Stomach (tissue), 9 donors: ENCODE data around the gene COL18A1. TPM values are rescaled to one million over a fixed set of nuclear protein-coding genes. Genes with fewer than 3 reads are reported as not detected.

Experiments
- DNase-seq, 2 donors: peaks; one replicate each; pipeline versions ENCODE4 v3.0.0 to v3.0.0-alpha.2; 2013 to 2019
- H3K27ac ChIP-seq, 5 donors: fragments of 200-600 bp in 4 of 5; sonication (generic) in 4 of 5; one replicate each; pipeline ENCODE4 v1.5.1; 2013 to 2019; ENCODE audit warnings: mild to moderate bottlenecking in 1 of 5, moderate library complexity in 1 of 5
- H3K27me3 ChIP-seq, 3 donors: fragments of 200-600 bp; sonication (generic); one replicate each; pipeline ENCODE4 v1.5.1; 2017 to 2019; ENCODE audit warnings: mixed run types in 1 of 3
- H3K36me3 ChIP-seq, 4 donors: fragments of 200-600 bp; sonication (generic); 1 replicate in 3 of 4; 2 replicates in 1 of 4; pipeline ENCODE4 v1.5.1; 2016 to 2019
- H3K4me1 ChIP-seq, 4 donors: fragments of 200-600 bp; sonication (generic); one replicate each; pipeline ENCODE4 v1.5.1; 2016 to 2019
- H3K4me3 ChIP-seq, 4 donors: fragments of 200-600 bp; sonication (generic) in 3 of 4; one replicate each; pipeline ENCODE4 v1.5.1; 2016 to 2019; ENCODE audit warnings: mild to moderate bottlenecking in 1 of 4
- H3K9me3 ChIP-seq, 4 donors: fragments of 200-600 bp; sonication (generic); one replicate each; pipeline ENCODE4 v1.5.1; 2016 to 2019
- CTCF ChIP-seq, 7 experiments: fragments of 450-650 bp in 4 of 7; fragments of 200-600 bp in 3 of 7; sonication (generic) in 3 of 7; IDR thresholded peaks; one replicate each; pipeline ENCODE4 v1.5.1; 2016 to 2019; ENCODE audit warnings: antibody characterized with exemption in 7 of 7, control low read depth in 2 of 7, mild to moderate bottlenecking in 1 of 7
- EP300 ChIP-seq: sonication (generic); formaldehyde crosslinking; IDR thresholded peaks from one replicate; pipeline ENCODE4 v1.6.1; 2017; ENCODE audit warnings: antibody characterized with exemption
- POLR2A ChIP-seq, 4 donors: fragments of 450-650 bp; IDR thresholded peaks; one replicate each; pipeline ENCODE4 v1.6.1; 2016; ENCODE audit warnings: antibody characterized with exemption in 4 of 4, control low read depth in 2 of 4, mild to moderate bottlenecking in 1 of 4, moderate library complexity in 1 of 4
- POLR2AphosphoS5 ChIP-seq, 3 donors: sonication (generic); formaldehyde crosslinking; IDR thresholded peaks; one replicate each; pipeline ENCODE4 v1.6.1; 2016; ENCODE audit warnings: antibody characterized with exemption in 3 of 3
- WGBS, 5 donors: extraction: QIAGEN DNeasy Blood & Tissue Kit in 3 of 5; methylation state at CpG; one replicate each; pipeline versions ENCODE4 v1.1.5 to v1.1.7; 2013 to 2018; 5-methylcytosine and 5-hydroxymethylcytosine counted together
- intact Hi-C: fragments of 100-400 bp; cut with DNase I; formaldehyde crosslinking; loops from one replicate; pipeline ENCODE4 v1.15.1; 2023; ENCODE audit warnings: low total_unique reads
- polyA plus RNA-seq, 3 donors: library from polyadenylated mRNA; stranded (reverse); fragments of 200-250 nt; gene quantifications; one replicate each; pipeline ENCODE4 v1.2.3, GENCODE V29; 2013
- total RNA-seq, 5 donors: library from RNA; depleted of rRNA; stranded (reverse); fragments of >200 nt; gene quantifications; one replicate each; pipeline versions ENCODE4 v1.1.0 to v1.2.3, GENCODE V29; 2014 to 2016
- donor health status: healthy with polysubstance abuse.
- donor health status: Bipolar disorder and iron deficiency.
- donor health status: healthy.

Gene COL18A1
- total and polyA plus RNA-seq, 8 donors = 19.8 to 212 (median 34.6) TPM

DNA sequence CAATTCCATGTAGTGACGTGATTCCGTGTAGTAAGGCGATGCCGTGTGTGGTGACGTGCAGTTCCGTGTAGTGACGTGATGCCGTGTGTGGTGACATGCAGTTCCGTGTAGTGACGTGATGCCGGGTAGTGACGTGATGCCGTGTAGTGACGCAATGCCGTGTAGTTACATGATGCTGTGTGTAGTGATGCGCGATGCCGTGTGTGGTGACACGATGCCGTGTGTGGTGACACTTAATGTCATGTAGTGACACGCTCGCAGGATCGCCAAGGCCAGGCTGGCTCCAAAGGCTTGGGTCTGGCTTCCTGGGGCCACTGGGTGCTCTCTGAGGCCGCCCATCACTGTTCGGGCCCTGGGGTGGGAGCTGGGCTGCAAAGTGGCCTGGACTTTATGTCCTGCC, 14.2 kb downstream of the COL18A1 start:
- Histone ChIP-seq H3K4me1 (peaks cover 19 to 49% (median 20%) of the 10 kb centered on the region in 4 donors), H3K27me3 (no peaks in the 10 kb centered on the region), H3K9me3 (no peaks in the 10 kb centered on the region), H3K36me3 (no peaks in the 10 kb centered on the region), H3K4me3 (no peak overlapping the region), H3K27ac (peak overlapping the region in 1 of 5 donors; percentile 46)
- DNase-seq = no peak
- intact Hi-C loops = no loop called here
- TF ChIP-seq EP300 = no peak
- TF ChIP-seq POLR2A (IDR thresholded peaks at IDR 0.05) = no peak
- TF ChIP-seq POLR2AphosphoS5 (IDR thresholded peaks at IDR 0.05) = no peak
- no peak for TF ChIP-seq CTCF (IDR thresholded peaks at IDR 0.05)
- 95 to 98% (median 96%) methylated on average over 25 of the region's 25 CpGs for WGBS, 5 donors

GRCh38 chr21:45420061-45421041, 15.4 kb downstream of the COL18A1 start:
- H3K4me3 ChIP-seq = no peak overlapping the region
- DNase-seq = peak; percentile 65 to 74
- no peaks in the 10 kb centered on the region for H3K27me3 ChIP-seq
- peak overlapping the region in 3 of 5 donors; percentile 7 to 46 (median 16) for H3K27ac ChIP-seq
- 42 to 61% (median 48%) methylated on average over 24 to 36 of the region's 36 CpGs for WGBS, 5 donors
- intact Hi-C loops = no loop called here
- H3K9me3 ChIP-seq = no peaks in the 10 kb centered on the region
- H3K36me3 ChIP-seq = no peaks in the 10 kb centered on the region
- TF ChIP-seq EP300 (no peak), POLR2AphosphoS5 (IDR thresholded peaks at IDR 0.05) (no peak), POLR2A (IDR thresholded peaks at IDR 0.05) (no peak), CTCF (IDR thresholded peaks at IDR 0.05) (no peak)
- H3K4me1 ChIP-seq = peaks cover 19 to 51% (median 20%) of the 10 kb centered on the region in 4 donors

DNA sequence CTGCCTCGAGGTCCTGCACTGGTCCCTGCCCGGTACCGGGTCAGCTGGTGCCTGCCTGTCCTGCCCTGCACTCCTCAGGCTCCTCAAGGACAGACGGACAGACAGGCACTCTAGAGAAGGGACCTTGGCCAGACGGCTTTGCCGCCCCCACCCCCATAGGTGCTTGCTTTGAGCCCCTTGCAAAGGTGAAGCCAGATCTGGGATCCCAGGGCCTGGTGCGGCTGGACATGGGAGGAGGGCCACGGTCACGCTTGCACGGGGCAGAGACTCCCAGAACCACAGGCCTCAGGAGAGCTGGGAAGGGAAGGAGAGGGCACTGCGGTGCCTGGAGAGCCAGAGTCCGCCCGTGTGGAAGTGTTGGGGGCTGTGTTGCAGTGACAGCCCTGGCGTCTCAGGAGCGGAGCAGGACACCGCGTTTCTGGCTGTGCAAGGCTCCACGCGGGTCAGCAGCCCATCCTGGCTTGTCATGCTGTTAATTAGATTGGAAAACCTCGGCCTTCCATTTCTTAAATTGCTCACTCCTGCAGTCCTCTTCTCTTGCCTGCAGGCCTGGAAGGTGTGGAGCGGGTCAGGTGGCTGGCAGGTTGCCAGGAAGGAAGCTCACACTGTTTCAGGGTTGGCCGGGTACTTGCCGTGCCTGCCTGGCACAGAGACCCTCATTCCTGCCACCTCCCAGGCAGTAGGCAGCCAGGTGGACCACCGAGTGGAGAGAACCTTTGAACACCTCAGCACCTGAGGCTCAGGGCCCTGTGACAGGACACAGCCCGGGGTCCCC, 16.3 kb downstream of the COL18A1 start:
- no peaks in the 10 kb centered on the region for H3K36me3 ChIP-seq
- TF ChIP-seq CTCF (IDR thresholded peaks at IDR 0.05) (peak in 1 of 7 experiments; percentile 16), EP300 (no peak), POLR2AphosphoS5 (IDR thresholded peaks at IDR 0.05) (no peak), POLR2A (IDR thresholded peaks at IDR 0.05) (no peak)
- no peaks in the 10 kb centered on the region for H3K27me3 ChIP-seq
- peak; percentile 86 to 90 for DNase-seq
- intact Hi-C loops = no loop called here
- H3K4me3 ChIP-seq = no peak overlapping the region
- peaks cover 19 to 51% (median 20%) of the 10 kb centered on the region in 4 donors for H3K4me1 ChIP-seq
- no peaks in the 10 kb centered on the region for H3K9me3 ChIP-seq
- WGBS, 5 donors = 51 to 70% (median 67%) methylated on average over 19 to 25 of the region's 25 CpGs
- H3K27ac ChIP-seq = peak overlapping the region in 2 of 5 donors; percentile 16 to 46
